WTC11 (cell line): ENCODE measurements around the gene GPR39. TPM values are rescaled to one million over a fixed set of nuclear protein-coding genes. Genes with fewer than 3 reads are reported as not detected.

ENCODE experiments used
- ATAC-seq: fragments of 200-7000 bp; cut with Tn5 transposase; 2 replicates; pipeline ENCODE4 v1.10.0; 2021; ENCODE audit warnings: mild to moderate bottlenecking, moderate library complexity
- CTCF ChIA-PET: fragments of 300-600 bp; sonication (Branson Sonifier 250); formaldehyde crosslinking; loops from one replicate; lab custom pipeline; 2021; ENCODE audit warnings: antibody characterized with exemption; lab: Charles Lee
- POLR2A ChIA-PET: fragments of 350-600 bp; sonication (Branson Sonifier 250); formaldehyde crosslinking; loops from one replicate; lab custom pipeline; 2021; ENCODE audit warnings: antibody characterized with exemption; lab: Charles Lee
- DNase-seq: peaks from one replicate; pipeline ENCODE4 v3.0.0; 2021; ENCODE audit warnings: low spot score
- H3K27ac Mint-ChIP-seq: 2 replicates; pipeline ENCODE4 v1.8.0; 2021; ENCODE audit warnings: mixed read lengths
- H3K27me3 Mint-ChIP-seq: 2 replicates; pipeline ENCODE4 v1.8.0; 2021; ENCODE audit warnings: low read depth, mild to moderate bottlenecking, moderate library complexity, mixed read lengths
- H3K36me3 Mint-ChIP-seq: 2 replicates; pipeline ENCODE4 v1.8.0; 2021; ENCODE audit warnings: mixed read lengths
- H3K4me1 Mint-ChIP-seq: 2 replicates; pipeline ENCODE4 v1.8.0; 2022; ENCODE audit warnings: mixed read lengths
- H3K4me3 Mint-ChIP-seq: 2 replicates; pipeline ENCODE4 v1.8.0; 2021; ENCODE audit warnings: mild to moderate bottlenecking, moderate library complexity, mixed read lengths
- H3K9me3 Mint-ChIP-seq: 2 replicates; pipeline ENCODE4 v1.8.0; 2021; ENCODE audit warnings: mixed read lengths
- ATF6 ChIP-seq: sonication (generic); formaldehyde crosslinking; IDR thresholded peaks from 2 replicates; pipeline ENCODE4 v1.8.1; 2023; ENCODE audit warnings: mild to moderate bottlenecking, missing genetic modification reagents
- CREB1 ChIP-seq: sonication (generic); formaldehyde crosslinking; IDR thresholded peaks from 2 replicates; pipeline ENCODE4 v1.8.0; 2023; ENCODE audit warnings: mild to moderate bottlenecking, missing genetic modification reagents
- EMX1 ChIP-seq: fragments of 250-450 bp; sonication (Bioruptor Pico); IDR thresholded peaks from 2 replicates; pipeline ENCODE4 v1.8.0; 2021; ENCODE audit warnings: mild to moderate bottlenecking
- GABPB1 ChIP-seq: sonication (generic); formaldehyde crosslinking; IDR thresholded peaks from 2 replicates; pipeline ENCODE4 v1.8.1; 2023; ENCODE audit warnings: mild to moderate bottlenecking, missing genetic modification reagents
- HMGA2 ChIP-seq: fragments of 250-450 bp; sonication (Bioruptor Pico); IDR thresholded peaks from 2 replicates; pipeline ENCODE4 v1.4.0; 2021; ENCODE audit warnings: mild to moderate bottlenecking, moderate library complexity
- JAZF1 ChIP-seq: fragments of 250-450 bp; sonication (Bioruptor Pico); IDR thresholded peaks from 2 replicates; pipeline ENCODE4 v1.9.0; 2021; ENCODE audit warnings: moderate library complexity, mild to moderate bottlenecking, inconsistent platforms
- MXD4 ChIP-seq: fragments of 250-450 bp; sonication (Bioruptor Pico); IDR thresholded peaks from 2 replicates; pipeline ENCODE4 v1.8.0; 2021; ENCODE audit warnings: mild to moderate bottlenecking, moderate library complexity, borderline replicate concordance
- NFATC4 ChIP-seq: fragments of 250-450 bp; sonication (Bioruptor Pico); IDR thresholded peaks from 2 replicates; pipeline ENCODE4 v1.9.0; 2021; ENCODE audit warnings: mild to moderate bottlenecking
- OVOL2 ChIP-seq: fragments of 250-450 bp; sonication (Bioruptor Pico); IDR thresholded peaks from 2 replicates; pipeline ENCODE4 v1.9.0; 2021; ENCODE audit warnings: mild to moderate bottlenecking, borderline replicate concordance
- PRDM15 ChIP-seq: sonication (generic); formaldehyde crosslinking; IDR thresholded peaks from 2 replicates; pipeline ENCODE4 v1.8.0; 2022; ENCODE audit warnings: missing genetic modification reagents
- RORB ChIP-seq: fragments of 250-450 bp; sonication (Bioruptor Pico); IDR thresholded peaks from 2 replicates; pipeline ENCODE4 v1.9.0; 2021; ENCODE audit warnings: mild to moderate bottlenecking
- SMAD3 ChIP-seq: sonication (generic); formaldehyde crosslinking; IDR thresholded peaks from 2 replicates; pipeline ENCODE4 v1.8.0; 2022; ENCODE audit warnings: missing genetic modification reagents, mild to moderate bottlenecking, borderline replicate concordance
- SMAD4 ChIP-seq: sonication (generic); formaldehyde crosslinking; IDR thresholded peaks from 2 replicates; pipeline ENCODE4 v1.8.0; 2022; ENCODE audit warnings: mild to moderate bottlenecking, missing genetic modification reagents
- SP1 ChIP-seq: sonication (generic); formaldehyde crosslinking; conservative IDR thresholded peaks from 2 replicates; pipeline ENCODE4 v1.8.1; 2022; ENCODE audit warnings: missing genetic modification reagents
- STAT6 ChIP-seq: sonication (generic); formaldehyde crosslinking; conservative IDR thresholded peaks from 2 replicates; pipeline ENCODE4 v1.8.1; 2023; ENCODE audit warnings: mild to moderate bottlenecking, low read depth, missing genetic modification reagents, moderate library complexity
- ZNF121 ChIP-seq: sonication (generic); formaldehyde crosslinking; IDR thresholded peaks from 2 replicates; pipeline ENCODE4 v1.8.0; 2023; ENCODE audit warnings: missing genetic modification reagents
- ZNF232 ChIP-seq: sonication (generic); formaldehyde crosslinking; IDR thresholded peaks from 2 replicates; pipeline ENCODE4 v1.8.0; 2022; ENCODE audit warnings: mild to moderate bottlenecking, missing genetic modification reagents
- ZNF263 ChIP-seq: sonication (generic); formaldehyde crosslinking; IDR thresholded peaks from 2 replicates; pipeline ENCODE4 v1.8.1; 2022; ENCODE audit warnings: low read depth, mild to moderate bottlenecking, moderate library complexity, missing genetic modification reagents
- ZNF396 ChIP-seq: fragments of 250-450 bp; sonication (Bioruptor Pico); IDR thresholded peaks from 2 replicates; pipeline ENCODE4 v1.8.0; 2021; ENCODE audit warnings: mild to moderate bottlenecking, moderate library complexity, borderline replicate concordance
- ZNF532 ChIP-seq: fragments of 250-450 bp; sonication (Bioruptor Pico); IDR thresholded peaks from 2 replicates; pipeline ENCODE4 v1.9.0; 2021; ENCODE audit warnings: mild to moderate bottlenecking, borderline replicate concordance
- total RNA-seq: library from RNA; stranded (reverse); gene quantifications from 3 replicates; pipeline ENCODE4 v1.2.3, GENCODE V29; 2021
- TF ChIP-seq, protein P1 (sequence below): sonication (generic); formaldehyde crosslinking; conservative IDR thresholded peaks from 2 replicates; pipeline ENCODE4 v1.8.1; 2022; ENCODE audit warnings: mild to moderate bottlenecking, missing genetic modification reagents

GPR39 gene
- total RNA-seq, 1 experiment from 2014 or later: 0.74 TPM

DNA sequence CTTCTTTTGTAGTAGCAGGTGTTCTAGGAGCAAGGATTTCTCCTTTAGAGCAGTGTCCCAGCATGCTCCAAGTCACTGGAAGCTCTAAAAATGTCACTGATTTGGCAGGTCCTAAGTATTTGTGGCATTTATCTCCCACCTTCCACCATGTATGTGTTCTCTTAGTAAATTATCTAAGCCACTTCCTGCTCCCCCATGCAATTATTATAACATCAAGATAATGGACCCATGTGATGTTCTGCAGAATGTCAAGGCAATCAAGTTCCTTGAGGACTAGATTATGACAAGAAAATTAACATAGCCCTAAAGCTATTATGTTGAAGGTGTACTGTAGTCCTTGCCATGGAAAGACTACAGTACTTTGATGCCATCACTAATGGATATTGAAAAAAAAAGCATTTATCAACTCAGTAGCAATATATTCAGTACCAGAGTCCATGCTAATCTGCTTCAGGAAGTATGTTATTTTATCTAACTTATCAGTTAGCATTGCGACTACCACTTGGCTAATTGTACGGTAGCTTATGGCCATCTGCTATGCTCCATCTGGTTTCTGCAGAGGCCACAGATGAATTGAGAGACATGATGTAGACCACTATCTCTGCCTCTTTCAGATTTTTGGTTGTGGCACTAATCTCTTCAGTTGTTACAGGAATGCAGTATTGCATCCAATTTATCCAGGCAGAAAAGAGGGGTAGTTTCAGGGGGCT, 56.7 kb downstream of the GPR39 start:
- peaks cover 25% of the 10 kb centered on the region for H3K9me3 Mint-ChIP-seq
- CTCF ChIA-PET: no interaction called here
- H3K36me3 Mint-ChIP-seq: no peaks in the 10 kb centered on the region
- no peak for DNase-seq
- H3K27me3 Mint-ChIP-seq: no peaks in the 10 kb centered on the region; the same call in 1 of the 2 replicates
- TF ChIP-seq HMGA2 (CRISPR knock-in tag): no peak
- no peak for TF ChIP-seq ZNF232
- no peak for TF ChIP-seq STAT6 (CRISPR knock-in tag)
- no peak for TF ChIP-seq ZNF263
- no peak for TF ChIP-seq ATF6 (CRISPR knock-in tag)
- no peak for TF ChIP-seq NFATC4 (CRISPR knock-in tag)
- TF ChIP-seq SMAD3: no peak
- no peak for TF ChIP-seq SMAD4 (CRISPR knock-in tag)
- TF ChIP-seq JAZF1 (CRISPR knock-in tag): no peak
- 0 out of 2 replicates have a peak, but pooled peaks cover 3% of the 10 kb centered on the region for H3K4me1 Mint-ChIP-seq
- H3K27ac Mint-ChIP-seq: no peak overlapping the region
- ATAC-seq: no peak
- POLR2A ChIA-PET: no interaction called here
- no peak overlapping the region for H3K4me3 Mint-ChIP-seq

- ChIA-PET CTCF (no interaction called here), POLR2A (no interaction called here)
- H3K36me3 Mint-ChIP-seq: no peaks in the 10 kb centered on the region
- no peak overlapping the region for H3K27ac Mint-ChIP-seq
- peaks cover 25% of the 10 kb centered on the region for H3K9me3 Mint-ChIP-seq
- no peaks in the 10 kb centered on the region; the same call in 1 of the 2 replicates for H3K27me3 Mint-ChIP-seq
- no peak for DNase-seq
- TF ChIP-seq ZNF396 (CRISPR knock-in tag): no peak
- TF ChIP-seq GABPB1: no peak
- TF ChIP-seq PRDM15 (CRISPR knock-in tag): no peak
- TF ChIP-seq EMX1 (CRISPR knock-in tag): no peak
- TF ChIP-seq SP1 (CRISPR knock-in tag): no peak
- no peak for TF ChIP-seq CREB1 (CRISPR knock-in tag)
- H3K4me1 Mint-ChIP-seq: peaks cover 9% of the 10 kb centered on the region
- H3K4me3 Mint-ChIP-seq: no peak overlapping the region
- no peak for ATAC-seq
Observed at GRCh38 chr2:132475615-132476014, 59.0 kb downstream of the GPR39 start.

GRCh38 chr2:132477436-132477835, 60.8 kb downstream of the GPR39 start:
- Mint-ChIP-seq H3K36me3 (no peaks in the 10 kb centered on the region), H3K27me3 (no peaks in the 10 kb centered on the region; the same call in 1 of the 2 replicates), H3K27ac (no peak overlapping the region), H3K4me1 (peaks cover 6% of the 10 kb centered on the region), H3K9me3 (peaks cover 9% of the 10 kb centered on the region), H3K4me3 (no peak overlapping the region)
- CTCF ChIA-PET: no interaction called here
- no peak for ATAC-seq
- POLR2A ChIA-PET: no interaction called here
- DNase-seq: no peak
- TF ChIP-seq RORB (CRISPR knock-in tag) (no peak), OVOL2 (no peak), ZNF121 (CRISPR knock-in tag) (no peak), ZNF532 (CRISPR knock-in tag) (no peak), MXD4 (no peak)
- TF ChIP-seq, protein P1, sequence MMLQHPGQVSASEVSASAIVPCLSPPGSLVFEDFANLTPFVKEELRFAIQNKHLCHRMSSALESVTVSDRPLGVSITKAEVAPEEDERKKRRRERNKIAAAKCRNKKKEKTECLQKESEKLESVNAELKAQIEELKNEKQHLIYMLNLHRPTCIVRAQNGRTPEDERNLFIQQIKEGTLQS: no peak
